Smooth muscle cell (in vitro differentiated cells): Measurements from ENCODE around the gene ARG2. TPM values are rescaled to one million over a fixed set of nuclear protein-coding genes. Genes with fewer than 3 reads are reported as not detected.
A peak's percentile ranks its signal among the peaks of the same experiment; 100 is the strongest.

ENCODE experiments used
- DNase-seq: peaks from one replicate; lab custom pipeline; 2025; ENCODE audit not compliant: unreplicated experiment; lab: John Stamatoyannopoulos, UW
- H2AFZ ChIP-seq: fragments of 200-600 bp; sonication (generic); 2 replicates; pipeline ENCODE4 v1.6.0; 2016; ENCODE audit warnings: antibody characterized with exemption, low read depth, mild to moderate bottlenecking
- H3F3A ChIP-seq: fragments of 200-600 bp; sonication (generic); 2 replicates; pipeline ENCODE4 v1.6.0; 2017; ENCODE audit warnings: antibody characterized with exemption, low read depth
- H3K27ac ChIP-seq: fragments of 200-600 bp; sonication (generic); 2 replicates; pipeline ENCODE4 v1.5.1; 2016; ENCODE audit warnings: low read depth, mild to moderate bottlenecking
- H3K27me3 ChIP-seq: fragments of 200-600 bp; sonication (generic); 2 replicates; pipeline ENCODE4 v1.6.1; 2016; ENCODE audit warnings: low read depth, mild to moderate bottlenecking
- H3K36me3 ChIP-seq: fragments of 200-600 bp; sonication (generic); 2 replicates; pipeline ENCODE4 v1.5.1; 2016; ENCODE audit warnings: low read depth
- H3K4me1 ChIP-seq: fragments of 200-600 bp; sonication (generic); 2 replicates; pipeline ENCODE4 v1.5.1; 2016; ENCODE audit warnings: low read depth
- H3K4me2 ChIP-seq: fragments of 200-600 bp; sonication (generic); 2 replicates; pipeline ENCODE4 v1.6.0; 2016; ENCODE audit warnings: mild to moderate bottlenecking
- H3K4me3 ChIP-seq: fragments of 200-600 bp; sonication (generic); 2 replicates; pipeline ENCODE4 v1.5.1; 2016; ENCODE audit warnings: mild to moderate bottlenecking
- H3K79me2 ChIP-seq: fragments of 200-600 bp; sonication (generic); 2 replicates; pipeline ENCODE4 v1.6.0; 2016; ENCODE audit warnings: low read depth, mild to moderate bottlenecking
- H3K9ac ChIP-seq: fragments of 200-600 bp; sonication (generic); 2 replicates; pipeline ENCODE4 v1.6.0; 2016; ENCODE audit warnings: low read depth
- H3K9me3 ChIP-seq: fragments of 200-600 bp; sonication (generic); replicated peaks from 2 replicates; pipeline ENCODE4 v1.5.1; 2016; ENCODE audit warnings: low read depth
- H4K20me1 ChIP-seq: fragments of 200-600 bp; sonication (generic); 2 replicates; pipeline ENCODE4 v1.6.0; 2016; ENCODE audit warnings: low read depth
- CTCF ChIP-seq: fragments of 200-600 bp; sonication (generic); IDR thresholded peaks from 2 replicates; pipeline ENCODE4 v1.5.1; 2017; ENCODE audit warnings: borderline replicate concordance, mild to moderate bottlenecking, antibody characterized with exemption; ENCODE audit not compliant: insufficient read depth, poor library complexity, severe bottlenecking
- WGBS: methylation state at CpG from one replicate; pipeline ENCODE4 v1.1.7; 2016; ENCODE audit warnings: low lambda C conversion rate; 5-methylcytosine and 5-hydroxymethylcytosine counted together
- polyA plus RNA-seq: library from polyadenylated mRNA; unstranded; fragments of >200 nt; fragmentation: Nextera tagmentation; extraction: Ambion mirVana; gene quantifications from 2 replicates; pipeline ENCODE4 v1.2.1, GENCODE V29; 2016
- total RNA-seq: library from RNA; depleted of rRNA; stranded (reverse); fragments of >200 nt; gene quantifications from 2 replicates; pipeline ENCODE4 v1.2.3, GENCODE V29; 2014

Gene ARG2
- total and polyA plus RNA-seq, 2 experiments from 2014 or later: 11.3 to 18.5 TPM

- no peak overlapping the region for H3K9ac ChIP-seq
- H3K36me3 ChIP-seq: no peaks in the 10 kb centered on the region
- no peaks in the 10 kb centered on the region for H3K79me2 ChIP-seq
- peak; percentile 61 for TF ChIP-seq CTCF
- no peak overlapping the region for H3K27ac ChIP-seq
- H3K4me3 ChIP-seq: no peak overlapping the region
- 85% methylated on average over 6 of the region's 6 CpGs for WGBS
- H3K4me1 ChIP-seq: no peaks in the 10 kb centered on the region
- H2AFZ ChIP-seq: no peak overlapping the region
- no peak for DNase-seq
- no peaks in the 10 kb centered on the region for H3K27me3 ChIP-seq
- H3K9me3 ChIP-seq: no peaks in the 10 kb centered on the region
- H3F3A ChIP-seq: no peaks in the 10 kb centered on the region
- H3K4me2 ChIP-seq: no peak overlapping the region
- H4K20me1 ChIP-seq: no peaks in the 10 kb centered on the region
Measured at GRCh38 chr14:67583711-67584644, 35.7 kb upstream of the ARG2 start.

- H3K36me3 ChIP-seq: no peaks in the 10 kb centered on the region
- H3K27ac ChIP-seq: no peak overlapping the region
- no peaks in the 10 kb centered on the region for H3F3A ChIP-seq
- no peak overlapping the region for H3K4me3 ChIP-seq
- no peak overlapping the region for H3K4me2 ChIP-seq
- no peak overlapping the region for H3K9ac ChIP-seq
- no peak overlapping the region for H2AFZ ChIP-seq
- H3K27me3 ChIP-seq: no peaks in the 10 kb centered on the region
- H3K9me3 ChIP-seq: no peaks in the 10 kb centered on the region
- H4K20me1 ChIP-seq: no peaks in the 10 kb centered on the region
- TF ChIP-seq CTCF: no peak
- no peaks in the 10 kb centered on the region for H3K4me1 ChIP-seq
- DNase-seq: no peak
- 75% methylated on average over 3 of the region's 3 CpGs for WGBS
- no peaks in the 10 kb centered on the region for H3K79me2 ChIP-seq
Measured at GRCh38 chr14:67584978-67585377, 34.7 kb upstream of the ARG2 start.

- H3K27me3 ChIP-seq: no peaks in the 10 kb centered on the region
- no peak overlapping the region for H3K4me3 ChIP-seq
- H3K9me3 ChIP-seq: no peaks in the 10 kb centered on the region
- no peaks in the 10 kb centered on the region for H4K20me1 ChIP-seq
- WGBS: 93% methylated on average over 4 of the region's 4 CpGs
- H3K9ac ChIP-seq: no peak overlapping the region
- no peaks in the 10 kb centered on the region for H3F3A ChIP-seq
- H3K79me2 ChIP-seq: no peaks in the 10 kb centered on the region
- no peaks in the 10 kb centered on the region for H3K36me3 ChIP-seq
- no peak overlapping the region for H2AFZ ChIP-seq
- DNase-seq: no peak
- H3K4me1 ChIP-seq: no peaks in the 10 kb centered on the region
- no peak overlapping the region for H3K27ac ChIP-seq
- no peak for TF ChIP-seq CTCF
- H3K4me2 ChIP-seq: no peak overlapping the region
Measured at GRCh38 chr14:67586369-67586768, 33.4 kb upstream of the ARG2 start.
